ENCODE data around the gene TSPAN10. TPM values are rescaled to one million over a fixed set of nuclear protein-coding genes. Genes with fewer than 3 reads are reported as not detected.

TSPAN10 gene
- total RNA-seq, 2 experiments from 2014 or later, result 0.19 to 0.26 TPM

Other genes starting within 250 kb of the TSPAN10 start
- under 1 TPM; 0.08 to 0.25 TPM for gene BAHCC1, start 241.7 kb upstream of the TSPAN10 start, total RNA-seq
- gene ACTG1, start 124.4 kb upstream of the TSPAN10 start, total RNA-seq, result 1,000 to 10,000 TPM; 4,989 to 4,998 TPM
- gene FSCN2, start 108.8 kb upstream of the TSPAN10 start, total RNA-seq, result under 1 TPM; 0.29 to 0.36 TPM
- gene FAAP100, start 84.8 kb upstream of the TSPAN10 start, total RNA-seq, result 10 to 100 TPM; 48.1 to 51.1 TPM
- 100 to 1,000 TPM; 103 TPM for gene NPLOC4, start 84 bp upstream of the TSPAN10 start, total RNA-seq
- 1 to 10 TPM; 8.6 to 9.1 TPM for gene PDE6G, start 19.3 kb downstream of the TSPAN10 start, total RNA-seq
- gene OXLD1, start 29.4 kb downstream of the TSPAN10 start, total RNA-seq, result 10 to 100 TPM; 53.0 to 56.1 TPM
- gene CCDC137, start 29.5 kb downstream of the TSPAN10 start, total RNA-seq, result 10 to 100 TPM; 54.8 to 63.3 TPM
- 10 to 100 TPM; 17.9 to 19.2 TPM for gene ARL16, start 46.6 kb downstream of the TSPAN10 start, total RNA-seq
- 100 to 1,000 TPM in 1 of 2 experiments, 10 to 100 TPM in 1; 99.3 to 107 TPM for gene HGS, start 46.8 kb downstream of the TSPAN10 start, total RNA-seq
- gene MRPL12, start 66.2 kb downstream of the TSPAN10 start, total RNA-seq, result 100 to 1,000 TPM; 211 to 227 TPM
- 10 to 100 TPM; 41.0 to 43.4 TPM for gene SLC25A10, start 75.1 kb downstream of the TSPAN10 start, total RNA-seq
- gene GCGR, start 167.0 kb downstream of the TSPAN10 start, total RNA-seq, result not detected
- 10 to 100 TPM; 45.4 to 48.4 TPM for gene MCRIP1, start 196.1 kb downstream of the TSPAN10 start, total RNA-seq
- gene PPP1R27, start 197.9 kb downstream of the TSPAN10 start, total RNA-seq, result not detected
- gene P4HB, start 223.3 kb downstream of the TSPAN10 start, total RNA-seq, result 100 to 1,000 TPM; 395 to 405 TPM
- gene ARHGDIA, start 234.1 kb downstream of the TSPAN10 start, total RNA-seq, result 100 to 1,000 TPM; 556 to 594 TPM

All from activated naive CD8-positive, alpha-beta T cell treated with anti-CD3 and anti-CD28 coated beads for 36 hours (primary cell).